ENCODE measurements around the gene PIAS1. TPM values are rescaled to one million over a fixed set of nuclear protein-coding genes. Genes with fewer than 3 reads are reported as not detected.
"Not testable (repeated sequence)": the region's sequence is repeated elsewhere in the genome, so short reads cannot be mapped to it uniquely, and the experiment has no call there.

Gene PIAS1
- total and polyA plus RNA-seq, 2 donors (not counting 3 experiments of a cell fraction or from before 2014, with no cell fraction given), result 23.7 to 24.2 TPM

- H3K9me3 ChIP-seq (replicated peaks; ENCODE audit: control insufficient read depth, insufficient read depth, low read length), result no peaks in the 10 kb centered on the region
- TF ChIP-seq GATA2 (IDR thresholded peaks at IDR 0.05; ENCODE audit: insufficient read depth, insufficient read length, low read depth, low read length), result no peak
- no peak overlapping the region for H3K9ac ChIP-seq (replicated peaks; ENCODE audit: extremely low read depth, insufficient read depth, low read length)
- dilution Hi-C loops (cut with MboI; ENCODE audit: extremely low pct_ligation_motif_present, low sequenced_read_pairs) (no loop called here), intact Hi-C loops (cut with micrococcal nuclease) (loop anchor here (5.0 kb wide), 1 partner anchor 362 kb away; no protein-coding TSS in a partner anchor)
- no peak overlapping the region for H3K4me3 ChIP-seq (replicated peaks in 1 of 3; ENCODE audit: insufficient read depth in 1 of 3, low read depth in 1 of 3, low read length in 3 of 3)
- ChIA-PET CTCF (interaction anchor here (0.6 kb wide), 1 partner anchor 70 kb away, joined by 3 read pairs; no protein-coding TSS in a partner anchor), POLR2A (no interaction called here)
- H3K4me1 ChIP-seq (ENCODE audit: control insufficient read depth, extremely low read depth, insufficient read depth, low read length), result peaks cover 11% of the 10 kb centered on the region
- H3K79me2 ChIP-seq (ENCODE audit: control insufficient read depth, insufficient read depth, low read length), result peaks cover 62% of the 10 kb centered on the region
- H2AFZ ChIP-seq (ENCODE audit: low read depth, low read length), result no peak overlapping the region
- H4K20me1 ChIP-seq (replicated peaks; ENCODE audit: control insufficient read depth, extremely low read depth, insufficient read depth, low read length), result no peaks in the 10 kb centered on the region
- H3K9me1 ChIP-seq (replicated peaks; ENCODE audit: control insufficient read depth, extremely low read depth, insufficient read depth, low read length), result no peaks in the 10 kb centered on the region
- H3K27me3 ChIP-seq (ENCODE audit: control insufficient read depth in 2 of 2, insufficient read depth in 2 of 2, low read length in 2 of 2), result no peaks in the 10 kb centered on the region
- DNase-seq (ENCODE audit: low read depth, low spot score) (no peak), FAIRE-seq (no peak)
- H3K4me2 ChIP-seq (ENCODE audit: insufficient read depth, low read length), result no peak overlapping the region
- no peaks in the 10 kb centered on the region for H3K36me3 ChIP-seq (ENCODE audit: control insufficient read depth in 2 of 2, extremely low read depth in 1 of 2, insufficient read depth in 2 of 2, low read length in 2 of 2)
- H3K27ac ChIP-seq (ENCODE audit: insufficient read depth, low read depth, low read length), result no peak overlapping the region
- no TSS peak for BruUV-seq (replicated peaks)
Observed at GRCh38 chr15:68224546-68225250, 170.6 kb downstream of the PIAS1 start.

- H3K9me1 ChIP-seq (replicated peaks; ENCODE audit: control insufficient read depth, extremely low read depth, insufficient read depth, low read length); H4K20me1 ChIP-seq (replicated peaks; ENCODE audit: control insufficient read depth, extremely low read depth, insufficient read depth, low read length); H3K9ac ChIP-seq (replicated peaks; ENCODE audit: extremely low read depth, insufficient read depth, low read length); BruUV-seq (replicated peaks); dilution Hi-C loops (cut with MboI; ENCODE audit: extremely low pct_ligation_motif_present, low sequenced_read_pairs); CTCF ChIA-PET; H2AFZ ChIP-seq (ENCODE audit: low read depth, low read length); H3K4me3 ChIP-seq (replicated peaks in 1 of 3; ENCODE audit: insufficient read depth in 1 of 3, low read depth in 1 of 3, low read length in 3 of 3); H3K4me2 ChIP-seq (ENCODE audit: insufficient read depth, low read length); DNase-seq (ENCODE audit: low read depth, low spot score); H3K36me3 ChIP-seq (ENCODE audit: control insufficient read depth in 2 of 2, extremely low read depth in 1 of 2, insufficient read depth in 2 of 2, low read length in 2 of 2); FAIRE-seq; POLR2A ChIA-PET; H3K9me3 ChIP-seq (replicated peaks; ENCODE audit: control insufficient read depth, insufficient read depth, low read length); H3K27ac ChIP-seq (ENCODE audit: insufficient read depth, low read depth, low read length); H3K27me3 ChIP-seq (ENCODE audit: control insufficient read depth in 2 of 2, insufficient read depth in 2 of 2, low read length in 2 of 2): not testable (repeated sequence)
- intact Hi-C loops (cut with micrococcal nuclease), result loop anchor here (5.0 kb wide), 1 partner anchor 363 kb away; no protein-coding TSS in a partner anchor
- Histone ChIP-seq H3K4me1 (ENCODE audit: control insufficient read depth, extremely low read depth, insufficient read depth, low read length) (peaks cover 15% of the 10 kb centered on the region), H3K79me2 (ENCODE audit: control insufficient read depth, insufficient read depth, low read length) (peaks cover 55% of the 10 kb centered on the region)
Observed at GRCh38 chr15:68225442-68225841, 171.3 kb downstream of the PIAS1 start.

Measured in endothelial cell of umbilical vein (primary cell).